Measurements from ENCODE around the gene TTC28.

TTC28 gene

GRCh38 chr22:28348613-28349609, 330.7 kb downstream of the TTC28 start:
- Histone ChIP-seq H3K36me3 (ENCODE audit: low read length) (no peaks in the 10 kb centered on the region), H3K9ac (ENCODE audit: low read length) (no peak overlapping the region), H3K4me2 (ENCODE audit: low read depth, low read length, poor library complexity, severe bottlenecking) (no peak overlapping the region), H3F3A (ENCODE audit: insufficient read depth) (no peaks in the 10 kb centered on the region), H2AFZ (ENCODE audit: low read depth, low read length, severe bottlenecking) (no peak overlapping the region), H3K27me3 (ENCODE audit: low read length) (no peaks in the 10 kb centered on the region), H3K9me3 (ENCODE audit: insufficient read depth, low read length) (no peaks in the 10 kb centered on the region), H3K9me2 (replicated peaks; ENCODE audit: insufficient read depth, low read length) (no peaks in the 10 kb centered on the region), H3K27ac (ENCODE audit: low read depth, low read length) (no peak overlapping the region), H4K20me1 (ENCODE audit: low read depth, low read length) (no peaks in the 10 kb centered on the region), H3K4me3 (ENCODE audit: insufficient read depth, low read length, poor library complexity, severe bottlenecking) (no peak overlapping the region), H3K79me2 (ENCODE audit: insufficient read depth, low read length) (no peaks in the 10 kb centered on the region)
- no peak for TF ChIP-seq EZH2phosphoT487 (conservative IDR thresholded peaks at IDR 0.05; ENCODE audit: low read length)
- TF ChIP-seq CTCF (IDR thresholded peaks at IDR 0.05; ENCODE audit: insufficient read depth, low read length, poor library complexity, severe bottlenecking): no peak

GRCh38 chr22:28346308-28346707, 333.3 kb downstream of the TTC28 start:
- TF ChIP-seq CTCF (IDR thresholded peaks at IDR 0.05; ENCODE audit: insufficient read depth, low read length, poor library complexity, severe bottlenecking) (no peak), EZH2phosphoT487 (conservative IDR thresholded peaks at IDR 0.05; ENCODE audit: low read length) (no peak)
- Histone ChIP-seq H4K20me1 (ENCODE audit: low read depth, low read length) (no peaks in the 10 kb centered on the region), H3K4me2 (ENCODE audit: low read depth, low read length, poor library complexity, severe bottlenecking) (no peak overlapping the region), H3K79me2 (ENCODE audit: insufficient read depth, low read length) (no peaks in the 10 kb centered on the region), H3K27me3 (ENCODE audit: low read length) (no peaks in the 10 kb centered on the region), H3K27ac (ENCODE audit: low read depth, low read length) (no peak overlapping the region), H3K4me3 (ENCODE audit: insufficient read depth, low read length, poor library complexity, severe bottlenecking) (no peak overlapping the region), H3K9me3 (ENCODE audit: insufficient read depth, low read length) (no peaks in the 10 kb centered on the region), H2AFZ (ENCODE audit: low read depth, low read length, severe bottlenecking) (no peak overlapping the region), H3K36me3 (ENCODE audit: low read length) (no peaks in the 10 kb centered on the region), H3K9me2 (replicated peaks; ENCODE audit: insufficient read depth, low read length) (no peaks in the 10 kb centered on the region), H3F3A (ENCODE audit: insufficient read depth) (no peaks in the 10 kb centered on the region), H3K9ac (ENCODE audit: low read length) (no peak overlapping the region)

GRCh38 chr22:28344918-28345703, 334.5 kb downstream of the TTC28 start:
- Histone ChIP-seq H3K4me3 (ENCODE audit: insufficient read depth, low read length, poor library complexity, severe bottlenecking) (no peak overlapping the region), H3K9ac (ENCODE audit: low read length) (no peak overlapping the region), H3K27ac (ENCODE audit: low read depth, low read length) (no peak overlapping the region), H3K36me3 (ENCODE audit: low read length) (no peaks in the 10 kb centered on the region), H3K9me2 (replicated peaks; ENCODE audit: insufficient read depth, low read length) (no peaks in the 10 kb centered on the region), H3K79me2 (ENCODE audit: insufficient read depth, low read length) (no peaks in the 10 kb centered on the region), H3K4me2 (ENCODE audit: low read depth, low read length, poor library complexity, severe bottlenecking) (no peak overlapping the region), H3K9me3 (ENCODE audit: insufficient read depth, low read length) (no peaks in the 10 kb centered on the region), H3K27me3 (ENCODE audit: low read length) (no peaks in the 10 kb centered on the region), H4K20me1 (ENCODE audit: low read depth, low read length) (no peaks in the 10 kb centered on the region), H3F3A (ENCODE audit: insufficient read depth) (no peaks in the 10 kb centered on the region), H2AFZ (ENCODE audit: low read depth, low read length, severe bottlenecking) (no peak overlapping the region)
- no peak for TF ChIP-seq CTCF (IDR thresholded peaks at IDR 0.05; ENCODE audit: insufficient read depth, low read length, poor library complexity, severe bottlenecking)
- TF ChIP-seq EZH2phosphoT487 (conservative IDR thresholded peaks at IDR 0.05; ENCODE audit: low read length): no peak

Measured in SU-DHL-6 (cell line).